Heart right ventricle (tissue), 16 donors: ENCODE measurements around the gene SERPINH1. TPM values are rescaled to one million over a fixed set of nuclear protein-coding genes. Genes with fewer than 3 reads are reported as not detected.
A peak's percentile ranks its signal among the peaks of the same experiment; 100 is the strongest.

Source experiments
- ATAC-seq, 8 donors: fragments of 200-7000 bp; cut with Tn5 transposase; one replicate each; pipeline ENCODE4 v1.9.1; 2020; ENCODE audit warnings: mild to moderate bottlenecking in 8 of 8, moderate library complexity in 8 of 8, moderate number of reproducible peaks in 1 of 8
- DNase-seq, 2 donors: peaks; one replicate each; pipeline ENCODE4 v3.0.0-alpha.2; 2020
- H3K27ac ChIP-seq, 10 donors: fragments of 200-600 bp; sonication (generic) in 2 of 10; one replicate each; pipeline versions ENCODE4 v1.5.0 to v1.8.0; 2020 to 2022; ENCODE audit warnings: mild to moderate bottlenecking in 3 of 10
- H3K27me3 ChIP-seq, 7 donors: fragments of 200-600 bp; one replicate each; pipeline ENCODE4 v1.8.0; 2021 to 2022; ENCODE audit warnings: mild to moderate bottlenecking in 2 of 7
- H3K36me3 ChIP-seq, 9 donors: fragments of 200-600 bp; sonication (generic) in 1 of 9; one replicate each; pipeline versions ENCODE4 v1.5.0 to v1.8.0; 2020 to 2022; ENCODE audit warnings: mild to moderate bottlenecking in 2 of 9
- H3K4me1 ChIP-seq, 9 donors: fragments of 200-600 bp; sonication (generic) in 1 of 9; one replicate each; pipeline versions ENCODE4 v1.5.0 to v1.8.0; 2020 to 2022; ENCODE audit warnings: mild to moderate bottlenecking in 4 of 9
- H3K4me3 ChIP-seq, 10 donors: fragments of 200-600 bp; sonication (generic) in 2 of 10; one replicate each; pipeline versions ENCODE4 v1.5.0 to v1.8.0; 2020 to 2022; ENCODE audit warnings: mild to moderate bottlenecking in 7 of 10, moderate library complexity in 2 of 10
- H3K9me3 ChIP-seq, 11 donors: fragments of 200-600 bp in 10 of 11; sonication (generic) in 2 of 11; one replicate each; pipeline versions ENCODE4 v1.5.0 to v1.8.0; 2013 to 2022; ENCODE audit warnings: mild to moderate bottlenecking in 2 of 11, control low read depth in 1 of 11, moderate library complexity in 1 of 11
- WGBS, 2 donors: extraction: QIAGEN DNeasy Blood & Tissue Kit; methylation state at CpG; one replicate each; pipeline ENCODE4 v1.1.7; 2013; ENCODE audit warnings: inconsistent platforms in 1 of 2; 5-methylcytosine and 5-hydroxymethylcytosine counted together
- intact Hi-C, 10 donors: fragments of 100-400 bp; cut with DNase I; formaldehyde crosslinking; loops; one replicate each; pipeline versions ENCODE4 v1.11.1 to v1.14.2; 2022
- polyA plus RNA-seq, 2 donors: library from polyadenylated mRNA; stranded (reverse); fragments of 200-250 nt; gene quantifications; one replicate each; pipeline ENCODE4 v1.2.3, GENCODE V29; 2013
- total RNA-seq, 10 donors: library from RNA; stranded (reverse); fragmentation: NEBNext Ultra II Directional in 3 of 10; extraction: Animal tissue kit (Norgen Biotek cat#: 25700) in 3 of 10; gene quantifications; one replicate each; pipeline versions ENCODE4 v1.2.1 to v1.2.4, GENCODE V29; 2021 to 2023
- TF ChIP-seq, protein P1 (sequence below), 9 donors: fragments of 200-600 bp; sonication (generic) in 2 of 9; IDR thresholded peaks; one replicate each; pipeline versions ENCODE4 v1.5.0 to v1.8.0; 2021 to 2022; ENCODE audit warnings: antibody characterized with exemption in 9 of 9, mild to moderate bottlenecking in 5 of 9, moderate library complexity in 1 of 9
- donor health status: Arrhythmogenic right ventricular cardiomyopathy.
- donor health status: ischemic (EF 13 %, LVEDD 7.1; RV severe dilation, severe dysfunction).
- donor health status: healthy with polysubstance abuse.
- donor health status: DM: no; HTN: yes; CAD: no.
- donor health status: DM: no; HTN: no; CAD: no.
- donor health status: ischemic (EF 25% LVEDD 6.9; RV normal size, moderate dysfunction).
- donor health status: ischemic (EF 25% LVEDD 5.7; RV mildly dilated, moderate dysfunction).
- donor health status: healthy.
- donor health status: DM: yes; HTN: yes; CAD: no.
- donor health status: Ischemic cardiomyopathy.
- donor health status: ischemic (EF 35%, LVEDD 5.7; RV mildly dilated, moderate dysfunction).
- donor health status: nonischemic (EF 11% LVEDD 7.7; RV severe dilation, severe dysfunction).
- donor health status: DM: yes; HTN: yes; CAD: no.
- donor health status: PGD.
- donor health status: ischemic (EF 29% LVEDD 5.4; RV normal size, mild dysfunction).
- donor health status: nonischemic (EF 23%, LVEDD 6.1; RV moderate dilation, normal function).

The SERPINH1 gene
- total and polyA plus RNA-seq, 12 donors, result 31.8 to 218 (median 53.2) TPM

DNA sequence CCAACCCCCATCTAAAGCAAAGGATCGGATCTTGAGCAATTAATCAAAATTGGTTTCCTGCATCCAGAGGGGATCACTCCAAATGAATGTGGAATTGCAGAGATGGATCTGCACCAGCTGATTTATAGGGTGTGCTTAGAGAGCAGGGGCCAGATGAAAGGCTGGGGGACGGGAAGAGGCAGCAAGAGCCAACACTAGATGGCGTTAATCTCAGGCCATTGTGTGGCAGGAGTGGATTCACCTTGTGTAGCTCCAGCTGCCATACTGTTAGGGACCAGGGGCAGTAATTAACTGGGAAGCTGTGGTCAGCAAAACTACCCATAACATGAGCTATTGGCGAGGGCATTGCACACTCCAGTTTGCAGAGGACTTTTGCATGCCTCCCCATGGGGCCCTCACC, 35.6 kb downstream of the SERPINH1 start:
- WGBS, 2 donors, result 82% methylated on average over 4 of the region's 4 CpGs
- H3K9me3 ChIP-seq, result no peaks in the 10 kb centered on the region

DNA sequence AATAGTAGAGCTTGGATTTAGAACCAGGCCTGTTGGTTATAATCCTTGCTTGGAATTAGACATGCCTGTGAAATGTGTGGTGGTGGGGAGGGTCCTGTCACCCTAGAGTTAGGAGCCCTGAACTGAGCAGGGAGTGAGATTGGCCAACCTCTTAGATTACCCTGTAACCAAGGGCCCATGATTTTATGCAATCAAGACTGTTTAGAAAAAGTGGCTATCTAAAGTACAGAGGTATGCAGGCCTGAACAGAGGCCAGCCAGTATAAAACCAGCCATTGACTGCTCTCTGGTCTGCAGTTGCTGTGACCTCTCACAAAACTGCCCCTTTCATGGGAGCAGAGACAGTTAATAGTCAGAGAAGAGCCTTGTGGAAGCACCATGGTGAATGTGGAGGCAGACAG, 36.2 kb downstream of the SERPINH1 start:
- Histone ChIP-seq H3K27me3 (no peaks in the 10 kb centered on the region), H3K4me3 (no peak overlapping the region), H3K9me3 (no peaks in the 10 kb centered on the region), H3K4me1 (peaks cover 0 to 5% (median 0%) of the 10 kb centered on the region in 9 donors), H3K27ac (no peak overlapping the region), H3K36me3 (no peaks in the 10 kb centered on the region)
- DNase-seq, result no peak
- TF ChIP-seq, protein P1, sequence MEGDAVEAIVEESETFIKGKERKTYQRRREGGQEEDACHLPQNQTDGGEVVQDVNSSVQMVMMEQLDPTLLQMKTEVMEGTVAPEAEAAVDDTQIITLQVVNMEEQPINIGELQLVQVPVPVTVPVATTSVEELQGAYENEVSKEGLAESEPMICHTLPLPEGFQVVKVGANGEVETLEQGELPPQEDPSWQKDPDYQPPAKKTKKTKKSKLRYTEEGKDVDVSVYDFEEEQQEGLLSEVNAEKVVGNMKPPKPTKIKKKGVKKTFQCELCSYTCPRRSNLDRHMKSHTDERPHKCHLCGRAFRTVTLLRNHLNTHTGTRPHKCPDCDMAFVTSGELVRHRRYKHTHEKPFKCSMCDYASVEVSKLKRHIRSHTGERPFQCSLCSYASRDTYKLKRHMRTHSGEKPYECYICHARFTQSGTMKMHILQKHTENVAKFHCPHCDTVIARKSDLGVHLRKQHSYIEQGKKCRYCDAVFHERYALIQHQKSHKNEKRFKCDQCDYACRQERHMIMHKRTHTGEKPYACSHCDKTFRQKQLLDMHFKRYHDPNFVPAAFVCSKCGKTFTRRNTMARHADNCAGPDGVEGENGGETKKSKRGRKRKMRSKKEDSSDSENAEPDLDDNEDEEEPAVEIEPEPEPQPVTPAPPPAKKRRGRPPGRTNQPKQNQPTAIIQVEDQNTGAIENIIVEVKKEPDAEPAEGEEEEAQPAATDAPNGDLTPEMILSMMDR (IDR thresholded peaks at IDR 0.05), result no peak
- no peak for ATAC-seq
- intact Hi-C loops, result no loop called here

More for the DNA sequence above, 35.6 kb downstream of the SERPINH1 start:
- Histone ChIP-seq H3K4me1 (no peaks in the 10 kb centered on the region), H3K27ac (no peak overlapping the region), H3K4me3 (no peak overlapping the region), H3K27me3 (no peaks in the 10 kb centered on the region), H3K36me3 (no peaks in the 10 kb centered on the region)
- ATAC-seq (peak in 1 of 8 donors; percentile 33), DNase-seq (no peak)
- TF ChIP-seq, protein P1 (IDR thresholded peaks at IDR 0.05), result peak in 6 of 9 donors; percentile 33 to 46 (median 38)
- intact Hi-C loops, result no loop called here

DNA sequence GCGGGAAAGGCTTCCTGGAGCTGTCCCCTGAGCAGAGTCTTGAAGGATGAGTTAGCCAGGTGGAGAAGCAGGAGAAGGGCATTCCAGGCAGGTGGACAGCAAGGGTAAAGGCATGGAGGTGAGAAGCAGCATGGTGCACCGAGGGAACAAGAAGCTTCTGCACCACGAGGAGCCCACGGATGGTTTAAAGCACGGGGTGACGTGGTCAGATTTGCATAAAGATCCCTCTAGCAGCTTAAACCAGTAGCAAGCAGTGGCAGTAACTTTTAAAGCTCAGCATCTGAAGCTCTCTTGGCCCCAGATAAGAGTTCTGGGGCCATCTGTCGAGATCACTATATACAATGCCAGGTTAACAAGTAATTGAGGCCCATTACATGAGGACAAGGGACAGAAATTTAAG, 36.8 kb downstream of the SERPINH1 start:
- TF ChIP-seq, protein P1 (IDR thresholded peaks at IDR 0.05), result no peak
- 90 to 92% methylated on average over 7 of the region's 7 CpGs for whole genome bisulfite sequencing, 2 donors
- ATAC-seq (no peak), DNase-seq (no peak)
- Histone ChIP-seq H3K27ac (no peak overlapping the region), H3K9me3 (no peaks in the 10 kb centered on the region), H3K36me3 (no peaks in the 10 kb centered on the region), H3K27me3 (no peaks in the 10 kb centered on the region), H3K4me3 (no peak overlapping the region), H3K4me1 (peaks cover 0 to 10% (median 0%) of the 10 kb centered on the region in 9 donors)
- intact Hi-C loops, result no loop called here

DNA sequence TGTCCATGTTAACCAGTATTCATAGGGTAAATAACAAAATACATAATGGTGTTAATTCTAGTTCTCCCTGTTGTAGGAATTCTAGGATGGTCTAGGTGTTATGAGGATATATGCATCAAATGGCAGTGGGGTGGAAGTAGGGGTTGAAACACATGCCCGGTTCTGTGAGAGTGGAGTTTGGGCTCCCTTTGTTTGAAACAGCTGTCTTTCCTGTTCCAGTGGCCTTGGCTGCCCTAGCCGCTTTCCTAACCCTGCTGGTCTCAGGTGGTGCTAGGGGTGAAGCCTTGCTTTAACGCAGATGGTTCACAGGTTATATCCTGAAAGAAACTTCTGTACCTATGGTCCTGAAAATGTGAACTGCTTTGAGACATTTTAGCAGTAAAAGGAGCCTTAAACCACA, 38.3 kb downstream of the SERPINH1 start:
- 70 to 75% methylated on average over 3 of the region's 3 CpGs for WGBS, 2 donors
- Histone ChIP-seq H3K27me3 (no peaks in the 10 kb centered on the region), H3K4me3 (no peak overlapping the region), H3K27ac (no peak overlapping the region), H3K36me3 (peaks cover 0 to 4% (median 0%) of the 10 kb centered on the region in 9 donors), H3K9me3 (no peaks in the 10 kb centered on the region), H3K4me1 (peaks cover 0 to 13% (median 0%) of the 10 kb centered on the region in 9 donors)
- TF ChIP-seq, protein P1 (IDR thresholded peaks at IDR 0.05), result no peak
- intact Hi-C loops, result no loop called here
- ATAC-seq, result no peak
- DNase-seq, result no peak
